A549 (cell line): ENCODE results near the gene RGS10.

Source experiments
- CTCF ChIP-seq: fragments of >200 bp; sonication (Bioruptor Twin); formaldehyde crosslinking; IDR thresholded peaks from 3 replicates; pipeline ENCODE4 v1.5.1; 2016
- JUNB ChIP-seq: fragments of >200 bp; sonication (Bioruptor Twin); formaldehyde crosslinking; IDR thresholded peaks from 2 replicates; pipeline ENCODE4 v1.6.1; 2016
- NR3C1 ChIP-seq: fragments of >200 bp; sonication (Bioruptor Twin); formaldehyde crosslinking; IDR thresholded peaks from 3 replicates; pipeline ENCODE4 v1.6.1; 2017
- ZFP36 ChIP-seq: fragments of 450-650 bp; IDR thresholded peaks from 2 replicates; pipeline ENCODE4 v1.6.1; 2014; ENCODE audit warnings: borderline replicate concordance; ENCODE audit not compliant: partially characterized antibody

GRCh38 chr10:119497243-119497642 lies 45.3 kb downstream of the RGS10 start:
- TF ChIP-seq CTCF (no peak), NR3C1 (no peak), ZFP36 (no peak), JUNB (no peak)
